Inflammatory macrophage (primary cell): ENCODE results near the gene STAT3.
A peak's percentile ranks its signal among the peaks of the same experiment; 100 is the strongest.
"Not testable (repeated sequence)": the region's sequence is repeated elsewhere in the genome, so short reads cannot be mapped to it uniquely, and the experiment has no call there.

ENCODE experiments used
- DNase-seq, 2 donors: peaks; one replicate each; pipeline ENCODE4 v3.0.0-alpha.2; 2020 to 2022

STAT3 gene

DNA sequence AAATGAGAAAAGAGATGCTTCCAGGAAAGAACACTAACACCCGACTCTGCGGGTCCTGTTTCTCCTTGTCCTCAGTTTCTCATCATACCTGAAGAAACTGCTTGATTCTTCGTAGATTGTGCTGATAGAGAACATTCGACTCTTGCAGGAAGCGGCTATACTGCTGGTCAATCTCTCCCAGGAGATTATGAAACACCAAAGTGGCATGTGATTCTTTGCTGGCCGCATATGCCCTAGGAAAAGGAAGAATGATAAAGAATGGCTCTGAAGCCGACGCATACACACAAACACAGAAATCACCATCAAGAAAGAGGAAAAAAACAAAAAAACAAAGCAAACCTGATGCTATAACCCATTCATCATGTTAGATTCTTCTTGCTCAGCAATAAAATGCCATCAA is 41.8 kb downstream of the STAT3 start:
- DNase-seq: peak; percentile 50 to 67

DNA sequence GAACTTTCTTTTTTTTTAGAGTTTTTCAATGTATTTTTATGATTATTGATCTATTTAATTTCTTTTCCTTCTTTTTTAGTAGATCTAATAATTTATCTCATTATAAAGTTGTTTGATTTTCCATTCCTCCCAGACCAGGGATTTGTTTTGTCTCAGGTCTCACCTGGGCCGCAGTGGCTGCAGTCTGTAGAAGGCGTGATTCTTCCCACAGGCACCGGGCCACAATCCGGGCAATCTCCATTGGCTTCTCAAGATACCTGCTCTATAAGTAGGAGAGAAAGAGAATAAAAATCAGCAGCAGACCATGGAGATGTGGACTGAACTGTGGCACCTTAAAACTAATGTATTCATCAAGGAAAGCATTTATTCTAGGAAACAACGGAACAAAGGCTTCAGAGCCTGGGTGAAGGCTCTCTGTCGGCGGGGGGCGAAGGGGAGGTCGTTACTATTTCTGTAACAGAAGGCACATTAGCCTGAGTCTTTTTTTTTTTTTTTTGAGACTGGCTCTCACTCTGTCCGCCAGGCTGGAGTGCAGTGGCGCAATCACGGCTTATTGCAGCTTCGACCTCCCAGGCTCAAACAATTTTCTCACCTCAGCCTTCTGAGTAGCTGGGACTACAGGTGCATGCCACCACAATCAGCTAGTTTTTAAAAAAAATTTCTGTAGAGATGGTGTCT is 42.7 kb downstream of the STAT3 start:
- no peak for DNase-seq

DNA sequence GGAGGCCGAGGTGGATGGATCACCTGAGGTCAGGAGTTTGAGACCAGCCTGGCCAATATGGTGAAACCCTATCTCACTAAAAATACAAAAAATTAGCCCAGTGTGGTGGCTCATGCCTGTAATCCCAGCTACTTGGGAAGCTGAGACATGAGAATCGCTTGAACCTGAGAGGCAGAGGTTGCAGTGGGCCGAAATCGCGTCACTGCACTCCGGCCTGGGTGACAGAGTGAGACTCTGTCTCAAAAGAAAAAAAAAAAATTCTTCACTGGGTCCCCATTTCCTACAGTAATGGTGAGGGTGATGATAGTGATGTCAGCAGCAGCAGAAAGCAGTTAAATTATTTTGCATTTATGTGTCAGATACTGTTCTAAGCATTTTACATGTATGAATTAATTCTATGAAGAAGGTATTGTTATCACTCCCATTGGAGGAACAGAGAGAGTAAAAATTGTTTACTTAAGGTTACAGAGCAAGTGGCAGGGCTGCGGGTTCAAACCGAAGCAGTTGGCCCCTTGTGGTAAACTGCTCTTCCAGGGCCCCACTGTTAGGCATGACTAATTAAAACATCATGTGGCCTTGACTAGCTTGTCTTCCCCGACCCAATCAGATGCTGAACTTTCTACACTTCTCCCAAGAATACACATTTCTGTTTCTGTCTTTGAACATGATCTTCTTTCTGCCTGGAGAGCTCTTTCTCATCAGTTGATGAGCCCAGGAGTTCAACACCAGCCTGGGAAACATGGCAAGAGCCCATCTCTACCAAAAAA is 45.8 kb downstream of the STAT3 start:
- DNase-seq: peak; percentile 9 to 52

DNA sequence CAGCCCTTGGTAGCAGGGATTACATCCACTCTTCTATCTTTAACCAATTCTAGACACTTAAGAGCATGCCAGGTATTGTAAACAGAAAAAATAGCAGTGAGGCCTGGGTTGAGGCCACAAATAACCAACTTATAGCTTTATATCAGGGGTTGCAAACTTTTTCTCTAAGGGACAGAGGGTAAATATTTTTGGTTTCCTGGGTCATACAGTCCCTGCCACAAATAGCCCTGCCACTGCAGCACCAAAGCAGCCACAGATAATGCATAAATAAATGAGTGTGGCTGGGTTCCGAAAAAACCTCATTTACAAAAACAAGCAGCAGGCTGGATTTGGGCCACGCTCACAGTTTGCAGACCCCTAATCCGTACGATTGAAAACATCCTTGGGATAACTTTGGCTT is 46.7 kb downstream of the STAT3 start:
- no peak for DNase-seq

DNA sequence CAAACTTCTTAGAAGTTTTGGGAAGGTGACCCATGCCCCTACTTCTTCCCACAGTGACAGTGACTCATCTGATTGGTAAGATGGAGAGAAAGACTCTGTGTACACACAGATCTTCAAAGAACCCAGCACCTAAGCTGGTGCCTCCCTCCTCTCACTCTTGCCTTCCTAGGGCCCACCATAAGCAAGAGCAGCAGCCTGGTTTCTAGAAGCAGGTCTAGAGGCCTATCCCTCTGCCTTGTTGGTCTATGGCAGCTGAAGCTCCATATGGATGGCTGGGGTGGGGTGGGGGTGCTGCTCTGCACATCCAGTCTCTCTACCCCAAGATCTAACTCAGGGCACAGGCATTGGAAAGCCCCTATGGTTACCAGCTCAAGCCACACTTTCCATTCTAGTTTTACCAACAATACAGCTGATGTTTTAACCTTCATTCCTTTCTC is 47.5 kb downstream of the STAT3 start:
- no peak for DNase-seq

DNA sequence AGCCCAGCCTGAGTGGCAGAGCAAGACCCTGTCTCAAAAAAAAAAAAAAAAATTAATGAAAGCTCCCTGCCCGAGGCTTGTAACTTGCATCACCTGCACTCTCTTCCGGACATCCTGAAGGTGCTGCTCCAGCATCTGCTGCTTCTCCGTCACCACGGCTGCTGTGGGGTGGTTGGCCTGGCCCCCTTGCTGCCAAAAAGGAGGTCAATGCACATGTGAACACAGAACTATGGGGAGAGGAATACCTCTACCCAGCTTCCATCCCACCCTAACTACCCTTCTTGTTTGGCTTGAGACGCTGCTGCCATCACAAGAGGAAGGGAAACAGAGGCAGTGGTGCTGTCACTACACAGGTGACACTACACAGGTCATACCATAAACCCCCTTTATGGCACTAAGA is 49.0 kb downstream of the STAT3 start:
- DNase-seq: no peak

DNA sequence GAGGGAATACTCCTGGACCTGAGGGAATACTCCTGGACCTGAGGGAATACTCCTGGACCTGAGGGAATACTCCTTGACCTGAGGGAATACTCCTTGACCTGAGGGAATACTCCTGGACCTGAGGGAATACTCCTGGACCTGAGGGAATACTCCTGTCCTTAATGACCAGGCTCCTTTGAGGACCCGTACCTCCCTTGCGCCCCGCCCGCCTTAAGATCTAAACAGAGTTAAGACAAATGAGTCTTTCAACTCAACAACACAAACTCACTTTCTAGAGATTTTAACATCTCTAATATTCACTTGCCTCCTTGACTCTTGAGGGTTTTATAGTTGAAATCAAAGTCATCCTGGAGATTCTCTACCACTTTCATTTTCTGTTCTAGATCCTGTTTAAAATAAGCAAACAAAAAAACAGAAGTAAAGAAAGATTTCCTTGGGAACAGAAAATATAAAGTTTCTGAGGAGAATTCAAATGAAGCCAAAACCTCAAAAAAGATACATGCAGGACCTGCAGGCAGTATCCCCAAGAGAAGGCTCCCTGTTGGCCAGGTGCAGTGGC is 49.7 kb downstream of the STAT3 start:
- no peak for DNase-seq

DNA sequence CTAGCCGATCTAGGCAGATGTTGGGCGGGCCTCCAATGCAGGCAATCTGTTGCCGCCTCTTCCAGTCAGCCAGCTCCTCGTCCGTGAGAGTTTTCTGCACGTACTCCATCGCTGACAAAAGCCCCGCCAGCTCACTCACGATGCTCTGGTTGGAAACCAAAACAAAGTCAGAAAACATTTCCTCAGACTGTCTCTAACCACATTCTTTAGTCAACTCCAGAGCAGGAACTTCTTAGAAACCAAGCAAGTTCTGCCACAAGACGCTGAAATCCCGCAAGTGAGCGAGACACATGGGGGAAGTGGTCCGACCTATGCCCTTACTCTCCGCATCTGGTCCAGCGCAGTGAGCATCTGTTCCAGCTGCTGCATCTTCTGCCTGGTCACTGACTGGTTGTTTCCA is 50.8 kb downstream of the STAT3 start:
- peak; percentile 44 to 70 for DNase-seq

DNA sequence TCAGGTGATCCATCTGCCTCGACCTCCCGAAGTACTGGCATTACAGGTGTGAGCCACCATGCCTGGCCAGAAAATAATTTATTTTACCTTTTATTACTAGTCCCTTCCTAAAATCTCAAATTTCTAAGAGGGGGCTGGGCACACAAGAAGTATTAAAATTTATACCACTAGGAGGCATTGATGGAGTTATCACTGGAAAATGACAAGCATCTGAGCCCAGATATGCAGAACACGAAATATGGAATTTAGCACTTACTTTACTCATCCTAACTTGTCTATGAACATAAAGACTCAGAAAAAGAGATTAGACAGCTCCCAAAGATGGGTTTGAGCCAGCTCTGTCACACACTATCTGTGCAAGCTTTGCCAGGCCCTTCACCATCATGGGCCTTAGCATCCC is 53.6 kb downstream of the STAT3 start:
- DNase-seq: no peak

DNA sequence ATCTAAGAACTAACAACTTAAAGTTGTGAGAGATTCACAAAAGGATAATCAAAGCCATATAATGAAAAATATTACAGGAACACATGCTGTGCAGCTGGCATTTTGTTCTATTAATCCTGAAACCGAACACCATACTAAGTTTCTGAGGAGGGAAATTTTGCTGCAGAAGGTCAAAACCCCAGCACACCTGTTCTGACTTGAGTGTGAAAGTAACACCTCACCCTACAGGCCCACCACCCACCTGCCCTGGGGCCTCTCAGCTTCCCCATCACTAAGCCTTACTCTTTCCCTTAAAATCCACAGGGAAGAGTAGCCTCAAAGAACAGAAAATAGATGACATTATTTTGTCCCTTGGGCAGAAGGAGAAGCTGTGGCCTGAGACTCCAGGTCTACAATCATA is 55.2 kb downstream of the STAT3 start:
- no peak for DNase-seq

DNA sequence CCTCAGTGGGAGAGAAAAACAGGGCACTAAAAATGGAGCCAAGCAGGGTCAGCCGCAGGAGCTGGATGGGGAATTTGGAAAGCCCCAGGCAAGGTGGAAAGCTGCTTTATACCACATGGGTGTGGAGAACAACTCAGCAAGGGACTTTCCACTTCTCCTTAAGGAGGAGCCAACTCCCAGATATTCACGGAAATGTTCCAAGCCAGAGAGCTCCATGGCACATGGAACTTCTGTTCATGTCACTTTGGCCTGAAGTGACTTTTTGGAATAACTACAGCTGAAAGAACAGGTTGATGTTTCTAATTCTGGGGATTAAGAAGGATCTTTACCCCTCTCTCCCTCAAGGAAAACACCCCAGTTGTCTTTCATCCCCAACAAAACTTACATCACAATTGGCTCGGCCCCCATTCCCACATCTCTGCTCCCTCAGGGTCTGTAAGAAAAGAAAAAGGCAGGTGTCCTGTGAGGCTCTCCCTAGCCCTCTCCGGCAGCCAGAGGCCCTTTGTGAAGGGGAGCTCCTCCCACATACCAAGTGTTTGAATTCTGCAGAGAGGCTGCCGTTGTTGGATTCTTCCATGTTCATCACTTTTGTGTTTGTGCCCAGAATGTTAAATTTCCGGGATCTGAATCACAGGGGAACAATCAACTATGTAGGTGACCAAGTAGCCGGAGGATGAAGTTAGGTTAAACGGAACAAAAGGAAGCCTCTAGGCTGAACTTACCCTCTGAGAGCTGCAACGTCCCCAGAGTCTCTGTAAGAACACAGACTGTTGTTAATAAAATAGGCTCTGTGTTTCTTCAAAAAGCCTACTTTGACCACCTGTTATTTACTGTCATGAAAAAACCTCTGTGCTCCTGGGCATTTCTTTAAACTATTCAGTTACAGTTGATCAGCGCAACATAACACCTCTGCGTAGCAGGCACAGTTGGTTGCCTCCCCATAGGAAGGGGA is 58.9 kb downstream of the STAT3 start:
- no peak for DNase-seq

DNA sequence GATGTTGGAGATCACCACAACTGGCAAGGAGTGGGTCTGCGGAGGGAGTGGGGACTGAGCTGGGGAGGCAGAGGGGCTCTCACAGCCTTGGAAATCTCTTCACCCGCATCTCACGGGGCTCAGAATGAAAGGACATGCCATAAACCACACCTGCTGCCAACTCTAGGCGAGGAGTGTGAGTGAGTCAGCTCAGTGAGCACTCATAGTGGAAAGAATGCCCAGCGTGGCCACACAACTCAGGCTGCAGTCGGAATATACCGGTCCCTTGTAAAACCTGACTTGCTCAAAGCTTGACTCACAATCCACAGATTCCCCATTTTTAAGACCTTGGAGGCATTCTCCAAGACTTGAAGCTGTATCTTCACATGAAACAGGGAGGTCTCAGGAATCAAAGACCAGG is 63.2 kb downstream of the STAT3 start:
- no peak for DNase-seq

DNA sequence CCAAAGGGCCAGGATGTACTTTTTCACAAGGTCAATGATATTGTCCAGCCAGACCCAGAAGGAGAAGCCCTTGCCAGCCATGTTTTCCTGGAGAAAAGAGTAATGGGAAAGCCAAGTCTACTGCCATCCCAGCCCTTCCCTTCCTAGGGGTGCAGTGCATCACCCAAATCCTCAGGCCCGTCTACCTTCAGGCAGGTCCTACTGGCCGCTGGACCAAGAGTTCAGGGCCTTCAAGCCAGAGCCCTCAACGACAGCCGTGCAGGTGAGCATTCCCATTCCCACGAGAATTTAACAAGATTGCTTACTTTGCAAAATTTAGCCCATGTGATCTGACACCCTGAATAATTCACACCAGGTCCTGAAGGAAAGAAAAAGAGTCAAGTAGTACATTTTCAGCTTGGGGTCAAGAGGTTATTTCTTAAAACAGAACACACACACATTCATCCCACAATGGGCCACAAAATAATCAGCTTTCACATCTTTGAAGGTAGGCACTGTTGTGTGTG is 64.9 kb downstream of the STAT3 start:
- no peak for DNase-seq

DNA sequence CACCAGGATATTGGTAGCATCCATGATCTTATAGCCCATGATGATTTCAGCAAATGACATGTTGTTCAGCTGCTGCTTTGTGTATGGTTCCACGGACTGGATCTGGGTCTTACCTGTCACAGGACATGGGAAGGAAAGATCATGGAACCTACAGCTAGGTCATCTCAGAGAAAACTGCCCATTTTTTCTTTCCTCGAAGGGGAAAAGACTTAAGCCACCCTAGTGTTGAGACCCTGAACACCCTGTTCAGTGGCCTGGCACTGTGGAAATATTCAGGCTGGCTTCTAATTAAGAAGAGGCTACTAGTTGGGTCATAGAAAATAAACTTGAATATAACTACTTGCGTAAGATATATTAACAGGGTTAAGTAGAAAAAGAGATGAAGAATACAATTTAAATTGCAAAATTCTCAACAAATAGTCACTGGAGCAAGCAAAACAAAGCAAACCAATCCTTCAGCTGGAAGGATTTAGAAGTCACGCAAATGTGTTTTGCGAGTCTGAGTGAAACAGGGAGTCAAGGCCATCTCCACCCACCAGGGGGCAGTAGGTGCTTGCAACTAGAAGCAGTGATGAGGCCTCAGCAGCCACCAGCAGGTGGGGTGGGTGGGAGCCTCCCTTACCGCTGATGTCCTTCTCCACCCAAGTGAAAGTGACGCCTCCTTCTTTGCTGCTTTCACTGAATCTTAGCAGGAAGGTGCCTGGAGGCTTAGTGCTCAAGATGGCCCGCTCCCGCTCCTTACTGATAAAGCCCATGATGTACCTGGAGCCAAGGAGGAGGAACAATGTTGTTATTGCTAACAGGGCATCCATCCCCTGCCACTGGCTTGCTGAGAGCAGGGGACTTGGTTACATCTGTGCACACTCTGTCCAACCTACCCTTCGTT is 65.6 kb downstream of the STAT3 start:
- peak; percentile 91 to 95 for DNase-seq

DNA sequence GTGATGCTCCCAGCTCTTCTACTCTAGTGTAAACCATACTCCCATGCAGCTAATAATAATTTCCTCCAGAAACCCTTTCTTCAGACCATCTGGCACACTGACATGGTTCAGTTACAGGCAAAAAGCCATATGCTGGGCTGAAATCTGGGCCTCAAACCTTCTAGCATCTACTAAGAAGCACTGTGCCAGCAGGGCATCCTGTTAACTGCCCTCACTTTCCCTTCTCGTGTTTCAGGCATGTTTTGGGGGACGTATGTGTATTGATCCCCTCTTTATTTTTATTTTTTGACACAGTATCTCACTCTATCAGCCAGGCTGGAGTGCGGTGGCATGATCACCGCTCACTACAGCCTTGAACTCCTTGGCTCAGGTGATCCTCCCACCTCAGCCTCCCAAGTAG is 66.7 kb downstream of the STAT3 start:
- DNase-seq: no peak

DNA sequence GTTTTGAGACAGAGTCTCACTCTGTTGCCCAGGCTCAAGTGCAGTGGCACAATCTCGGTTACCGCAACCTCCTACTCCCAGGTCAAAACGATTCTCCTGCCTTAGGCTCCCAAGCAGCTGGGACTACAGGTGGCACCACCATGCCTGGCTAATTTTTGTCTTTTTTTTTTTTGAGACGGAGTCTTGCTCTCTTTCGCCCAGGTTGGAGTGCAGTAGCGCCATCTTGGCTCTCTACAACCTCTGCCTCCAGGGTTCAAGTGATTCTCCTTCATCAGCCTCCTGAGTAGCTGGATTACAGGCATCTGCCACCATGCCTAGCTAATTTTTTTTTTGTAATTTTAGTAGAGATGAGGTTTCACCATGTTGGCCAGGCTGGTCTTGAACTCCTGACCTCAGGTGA is 70.3 kb downstream of the STAT3 start:
- not testable (repeated sequence) for DNase-seq

DNA sequence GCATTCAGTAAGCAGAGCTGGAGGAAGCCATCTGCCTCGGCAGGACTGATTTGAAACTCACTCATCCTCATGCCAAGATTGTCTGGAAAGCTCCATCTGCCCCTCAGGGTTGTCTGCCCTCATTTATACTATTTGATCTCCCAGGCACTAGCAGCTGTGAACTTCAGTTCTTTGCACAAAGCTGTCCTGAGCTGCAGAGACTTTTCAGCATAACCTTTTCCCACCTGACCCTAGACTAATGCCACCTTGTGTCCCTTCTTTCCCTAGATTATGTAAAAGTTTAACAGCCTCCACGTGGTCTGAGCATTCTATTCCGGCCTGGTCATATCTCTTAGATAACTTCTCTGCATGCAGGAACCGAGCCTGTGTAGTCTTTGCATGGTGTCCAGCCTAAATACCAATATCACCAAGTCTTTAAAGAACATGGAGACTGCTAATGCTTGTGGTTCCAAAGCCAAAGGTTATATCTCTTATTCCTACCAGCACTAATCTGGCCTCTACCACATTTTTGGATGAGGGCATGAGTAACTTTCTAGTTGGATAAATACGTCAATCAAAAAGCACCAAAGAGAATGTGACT is 70.9 kb downstream of the STAT3 start:
- no peak for DNase-seq

DNA sequence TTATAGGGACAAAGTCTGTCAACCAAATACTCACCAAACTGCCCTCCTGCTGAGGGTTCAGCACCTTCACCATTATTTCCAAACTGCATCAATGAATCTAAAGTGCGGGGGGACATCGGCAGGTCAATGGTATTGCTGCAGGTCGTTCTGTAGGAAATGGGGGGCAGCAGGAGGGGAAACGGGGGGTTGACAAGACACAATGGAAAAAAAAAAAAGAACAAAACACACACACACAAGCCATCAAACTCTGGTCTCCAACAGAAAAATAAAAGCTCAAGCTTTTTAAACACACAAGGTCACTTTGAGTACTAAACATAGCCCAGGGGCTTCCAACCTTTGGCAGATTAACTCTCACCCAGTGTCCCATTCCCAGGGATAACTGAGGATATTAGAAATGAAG is 71.5 kb downstream of the STAT3 start:
- no peak for DNase-seq

DNA sequence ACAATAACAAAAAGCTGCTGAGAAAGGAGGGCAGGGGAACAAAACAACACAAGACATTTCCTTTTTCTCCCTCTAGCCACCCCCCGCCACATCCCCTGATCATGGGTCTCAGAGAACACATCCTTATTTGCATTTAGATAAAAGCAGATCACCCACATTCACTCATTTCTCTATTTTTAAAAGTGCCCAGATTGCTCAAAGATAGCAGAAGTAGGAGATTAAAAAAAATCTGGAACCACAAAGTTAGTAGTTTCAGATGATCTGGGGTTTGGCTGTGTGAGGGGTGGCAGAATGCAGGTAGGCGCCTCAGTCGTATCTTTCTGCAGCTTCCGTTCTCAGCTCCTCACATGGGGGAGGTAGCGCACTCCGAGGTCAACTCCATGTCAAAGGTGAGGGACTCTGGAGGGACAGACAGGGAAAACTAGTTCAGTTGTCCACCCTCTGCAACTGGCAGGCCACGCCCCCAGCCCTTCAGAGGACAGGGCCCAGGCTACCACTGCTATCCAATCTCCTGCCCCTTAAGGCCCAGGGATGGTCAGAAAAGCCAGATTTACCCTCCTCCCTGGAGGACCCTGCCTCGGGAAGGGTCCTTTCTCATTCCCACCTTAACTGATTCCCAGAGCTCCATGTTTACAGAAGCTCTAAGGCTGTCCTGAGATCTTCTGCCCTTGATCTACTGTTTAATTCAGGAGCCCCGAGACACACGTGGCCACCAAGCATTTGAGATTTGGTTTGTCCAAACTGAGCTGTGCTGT is 72.7 kb downstream of the STAT3 start:
- peak; percentile 74 for DNase-seq

DNA sequence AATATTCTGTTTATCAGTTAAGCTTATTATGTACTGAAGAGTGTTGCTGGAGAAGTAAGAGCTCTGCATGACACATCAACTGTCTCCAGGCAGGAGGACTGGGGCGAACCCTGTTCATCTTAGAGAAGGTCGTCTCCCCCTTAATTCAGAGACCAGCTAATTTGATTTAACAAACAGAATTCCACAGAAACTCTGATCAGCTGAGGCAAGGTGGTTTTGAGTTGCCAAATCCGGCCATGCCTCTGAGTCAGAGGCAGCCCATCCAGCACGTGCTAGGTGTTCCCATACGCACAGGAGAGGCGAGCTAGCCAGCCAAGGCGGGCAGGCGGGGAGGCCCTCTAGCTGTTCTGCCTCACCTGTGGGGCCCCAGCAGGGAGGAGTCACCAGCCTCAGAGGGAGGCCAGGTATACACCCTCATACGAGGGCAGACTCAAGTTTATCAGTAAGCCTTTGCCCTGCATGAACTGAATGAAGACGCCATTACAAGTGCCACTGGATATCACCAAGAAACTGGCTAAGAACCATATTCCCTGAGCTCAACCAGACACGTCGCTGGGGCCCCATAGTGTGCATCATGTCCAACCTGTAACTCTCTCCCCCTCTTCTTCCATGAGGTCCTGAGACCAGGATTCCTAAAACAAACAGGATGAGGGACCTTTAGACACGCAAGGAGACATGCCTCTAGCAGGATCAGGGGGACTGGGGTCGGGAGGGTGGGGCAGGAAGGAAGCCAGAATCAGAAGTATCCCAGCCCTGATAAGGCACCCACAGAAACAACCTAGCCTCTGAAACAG is 74.3 kb downstream of the STAT3 start:
- no peak for DNase-seq
